Kasumi-1 (cell line): ENCODE measurements around the gene COL16A1.

Source experiments
- DNase-seq, 2 experiments: peaks; one replicate each; lab custom pipeline; 2025; lab: John Stamatoyannopoulos, UW

The COL16A1 gene

DNA sequence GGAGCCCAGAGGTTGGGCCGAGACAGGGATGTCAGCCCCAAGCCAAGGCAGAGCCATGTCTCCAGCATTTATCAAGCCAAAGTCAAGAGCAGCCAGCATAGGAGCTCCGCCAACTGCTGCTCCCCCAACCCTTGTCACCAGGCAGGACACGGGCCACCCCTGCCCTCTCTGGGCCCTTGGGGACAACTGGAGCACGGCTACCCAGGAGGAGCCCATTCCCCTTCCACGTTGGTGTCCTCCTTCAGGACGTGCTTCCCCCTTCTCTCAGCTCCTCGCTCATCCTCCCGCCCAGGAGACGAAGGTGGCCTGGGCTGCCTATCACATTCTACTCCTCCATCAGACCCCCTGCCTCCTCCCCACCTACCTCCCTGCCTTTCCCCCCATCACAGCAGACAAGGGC is 39.3 kb downstream of the COL16A1 start:
- no peak for DNase-seq

- DNase-seq, result peak in 1 of 2 experiments; percentile 25
Measured at GRCh38 chr1:31663622-31664452, 40.0 kb downstream of the COL16A1 start.

DNA sequence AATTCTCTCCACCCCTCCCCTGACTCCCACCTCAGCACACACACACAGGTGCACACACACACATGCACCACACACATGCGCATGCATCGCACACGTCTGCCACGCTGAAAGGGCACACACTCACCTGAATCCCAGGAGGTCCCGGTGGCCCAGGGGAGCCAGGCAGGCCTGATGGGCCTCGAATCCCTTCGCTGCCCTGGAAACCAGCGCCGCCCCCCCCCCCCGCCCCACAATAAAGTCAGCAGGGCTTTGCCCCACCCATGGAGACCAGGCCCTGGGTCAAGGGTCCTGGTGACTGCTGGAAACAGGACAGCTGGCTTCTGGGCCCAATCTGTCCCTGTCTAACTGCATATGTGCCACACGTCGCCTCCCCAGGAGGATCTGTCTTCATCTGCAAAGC is 41.4 kb downstream of the COL16A1 start:
- no peak for DNase-seq

- DNase-seq, result no peak
Measured at GRCh38 chr1:31661856-31662255, 42.0 kb downstream of the COL16A1 start.

DNA sequence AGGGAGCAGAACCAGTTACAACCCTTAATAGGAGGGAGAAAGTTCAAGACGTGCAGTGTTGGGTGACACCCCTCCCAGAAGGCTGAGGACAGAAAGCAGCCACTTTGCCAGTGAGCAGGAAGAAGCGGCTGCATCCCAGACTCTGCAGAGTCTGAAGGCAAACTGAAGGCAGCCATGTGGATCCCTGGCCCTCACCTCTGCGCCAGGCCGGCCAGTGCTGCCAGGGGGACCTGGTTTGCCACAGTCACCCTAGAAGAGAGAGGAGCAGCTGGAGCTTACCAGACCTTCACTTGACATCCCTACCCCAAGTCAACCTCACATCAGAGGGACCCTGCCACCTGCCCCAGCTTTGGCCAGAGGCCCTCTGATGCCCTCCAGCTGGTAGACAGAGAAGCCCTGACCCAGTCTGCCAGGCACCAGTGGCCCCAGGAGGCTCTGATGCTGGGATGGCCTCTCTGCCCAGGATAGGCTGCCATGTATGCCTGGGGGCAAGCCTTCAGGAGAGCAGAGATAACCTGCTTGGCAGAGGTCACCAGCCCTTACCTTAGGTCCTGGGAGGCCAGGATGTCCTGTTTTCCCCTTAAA is 42.9 kb downstream of the COL16A1 start:
- no peak for DNase-seq

GRCh38 chr1:31659889-31660288 is 43.9 kb downstream of the COL16A1 start:
- no peak for DNase-seq

DNA sequence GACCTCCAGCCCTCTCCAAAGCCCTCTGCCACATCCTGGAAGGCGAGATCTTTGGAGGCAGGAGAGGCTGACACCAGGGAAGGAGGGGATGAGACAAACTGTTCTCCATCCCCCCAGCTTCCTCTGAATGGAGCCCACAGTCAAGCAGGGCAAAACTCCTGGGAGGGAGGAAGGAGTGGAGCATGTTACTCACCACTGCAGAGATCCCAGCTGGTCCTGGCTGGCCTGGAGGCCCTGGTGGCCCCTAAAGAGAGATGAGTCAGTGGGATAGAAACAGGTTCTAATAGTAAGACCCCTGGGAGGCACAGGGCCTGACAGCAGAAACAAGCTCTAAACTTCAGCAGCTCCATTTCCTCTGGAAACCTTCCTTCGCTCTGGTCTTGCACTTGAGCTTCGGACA is 45.1 kb downstream of the COL16A1 start:
- DNase-seq, result no peak

DNA sequence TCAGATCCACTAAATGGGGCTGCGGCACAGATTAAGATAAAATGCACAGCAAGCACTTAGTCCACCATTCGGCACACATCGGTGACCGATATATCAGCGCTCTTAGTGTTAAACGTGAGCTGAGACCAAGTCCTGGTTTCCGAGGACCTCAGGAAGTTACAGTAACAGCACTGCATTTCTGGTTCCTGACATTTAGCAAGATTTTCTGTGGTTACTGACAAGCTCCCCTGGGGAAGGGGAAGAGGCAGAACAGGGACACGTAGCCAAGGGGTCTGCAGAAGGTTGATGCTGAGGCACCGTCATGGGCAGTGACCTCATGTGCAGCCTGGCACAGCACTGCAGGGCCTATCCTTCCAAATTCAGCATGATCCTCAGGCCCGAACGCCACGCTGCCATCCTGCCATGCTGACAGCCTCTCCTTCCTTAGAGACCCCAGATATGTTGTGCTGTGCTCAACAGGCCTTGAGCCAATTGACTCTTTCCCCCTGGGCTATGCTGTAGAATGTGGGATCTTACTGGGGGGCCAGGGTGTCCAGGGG is 45.8 kb downstream of the COL16A1 start:
- DNase-seq, result no peak

DNA sequence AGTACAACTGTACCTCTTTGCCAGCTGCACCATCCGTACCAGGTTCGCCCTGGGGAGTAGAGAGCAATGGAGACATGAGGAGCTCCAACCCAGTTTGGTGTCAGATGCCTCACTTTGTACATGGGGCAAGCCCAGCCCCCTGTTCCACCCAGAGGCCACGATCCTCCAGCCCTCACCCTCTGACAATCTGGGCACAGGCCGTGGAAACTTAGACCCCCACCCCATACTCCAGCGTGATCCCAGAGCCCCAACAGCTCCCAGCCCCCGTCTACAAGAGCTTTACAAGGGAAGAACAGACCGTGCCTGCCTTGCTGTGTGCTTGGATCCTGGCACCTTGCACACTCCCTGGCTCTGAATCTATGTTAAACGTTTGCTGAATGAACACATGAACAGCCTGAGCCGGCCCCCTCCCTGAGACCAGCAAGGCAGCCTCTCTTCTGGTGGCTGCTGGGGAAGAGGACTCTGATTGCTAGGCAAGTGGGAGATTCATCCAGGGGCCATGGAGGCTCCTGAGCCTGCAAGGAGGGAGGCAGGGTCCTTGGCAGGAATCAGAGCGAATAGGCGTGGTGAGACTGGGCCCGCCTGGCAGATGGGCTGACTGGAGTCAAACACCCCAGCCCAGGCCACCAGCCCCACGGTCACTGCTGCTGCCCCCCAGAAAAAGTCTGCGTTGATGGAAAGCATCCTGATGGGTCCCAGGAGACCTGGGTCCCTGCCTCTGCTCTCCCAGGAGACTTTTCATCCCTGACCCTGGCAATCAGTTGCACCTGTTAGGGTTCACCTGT is 46.6 kb downstream of the COL16A1 start:
- no peak for DNase-seq

DNA sequence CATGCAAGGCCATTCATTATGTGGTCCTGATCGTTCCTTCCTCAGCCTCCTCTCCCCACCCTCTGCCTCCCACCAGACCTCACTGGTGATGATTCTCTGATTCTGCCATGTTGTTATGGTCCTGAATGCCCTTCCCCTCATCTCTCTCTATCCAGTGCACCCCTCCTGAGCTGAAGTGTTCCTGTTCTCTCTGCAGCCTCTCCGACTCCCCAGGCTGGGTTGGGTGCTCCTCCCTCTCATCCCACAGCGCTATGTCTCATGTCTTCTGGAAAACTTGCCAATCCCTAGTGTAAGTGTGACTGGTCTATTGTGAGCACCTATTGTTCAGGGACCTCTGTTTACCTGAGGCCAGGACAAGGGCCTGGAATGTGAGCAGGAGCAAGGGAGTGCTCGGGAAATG is 48.1 kb downstream of the COL16A1 start:
- no peak for DNase-seq

DNA sequence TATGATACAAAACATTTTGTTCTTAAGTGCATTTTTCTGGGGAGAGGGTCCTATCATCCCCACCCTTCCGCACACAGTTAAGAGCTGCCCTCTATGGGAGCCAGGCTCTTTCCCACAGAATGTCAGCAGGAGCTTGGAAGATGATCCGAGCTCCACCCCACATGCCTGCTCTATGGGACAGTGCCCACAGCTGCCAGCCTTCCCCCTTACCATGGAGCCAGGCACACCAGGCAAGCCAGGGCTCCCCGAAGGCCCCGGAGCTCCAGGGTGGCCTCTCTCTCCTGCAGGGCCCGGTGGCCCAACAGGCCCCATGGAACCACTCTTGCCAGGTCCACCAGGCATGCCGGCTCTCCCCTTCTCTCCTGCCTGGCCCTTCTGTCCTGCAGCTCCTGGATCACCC is 48.7 kb downstream of the COL16A1 start:
- no peak for DNase-seq

- DNase-seq, result no peak
Measured at GRCh38 chr1:31654474-31654776, 49.4 kb downstream of the COL16A1 start.

GRCh38 chr1:31653717-31654473 is 49.9 kb downstream of the COL16A1 start:
- DNase-seq, result no peak

- DNase-seq, result no peak
Measured at GRCh38 chr1:31652891-31653499, 50.8 kb downstream of the COL16A1 start.

- DNase-seq, result no peak
Measured at GRCh38 chr1:31651766-31652165, 52.1 kb downstream of the COL16A1 start.

- no peak for DNase-seq
Measured at GRCh38 chr1:31651089-31651420, 52.8 kb downstream of the COL16A1 start.

- DNase-seq, result no peak
Measured at GRCh38 chr1:31650161-31651088, 53.4 kb downstream of the COL16A1 start.

DNA sequence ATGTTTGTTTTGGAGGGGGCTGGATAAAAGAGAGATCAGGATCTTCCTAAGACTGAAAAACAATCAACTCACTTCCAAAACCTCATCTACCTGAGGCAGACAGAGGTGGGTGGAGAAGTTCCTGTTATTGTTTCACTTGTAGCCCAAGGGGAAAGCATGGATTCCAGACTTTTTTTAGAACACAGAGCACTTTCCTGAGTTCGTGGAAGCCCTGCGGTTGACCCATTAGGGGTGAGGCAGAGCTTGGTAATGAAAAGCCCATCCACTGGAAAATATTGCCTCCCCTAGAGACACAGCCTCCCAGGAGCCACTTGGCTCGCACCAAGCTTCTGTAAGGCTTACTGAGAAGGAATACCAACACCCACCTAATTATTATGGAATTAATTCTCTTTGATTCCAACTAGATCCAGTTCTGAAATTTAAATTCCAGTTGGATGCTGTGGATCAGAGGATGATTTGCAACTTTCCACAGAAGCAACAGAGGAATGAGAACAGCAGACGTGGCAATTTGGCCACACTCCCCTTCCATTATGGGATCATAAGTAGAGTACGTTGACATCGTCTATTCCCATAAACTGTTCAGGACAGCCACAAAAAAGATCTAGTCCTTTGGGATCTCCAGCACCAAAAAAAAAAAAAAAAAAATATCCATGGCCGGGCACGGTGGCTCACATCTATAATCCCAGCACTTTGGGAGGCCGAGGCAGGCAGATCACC is 55.0 kb downstream of the COL16A1 start:
- DNase-seq, result no peak

DNA sequence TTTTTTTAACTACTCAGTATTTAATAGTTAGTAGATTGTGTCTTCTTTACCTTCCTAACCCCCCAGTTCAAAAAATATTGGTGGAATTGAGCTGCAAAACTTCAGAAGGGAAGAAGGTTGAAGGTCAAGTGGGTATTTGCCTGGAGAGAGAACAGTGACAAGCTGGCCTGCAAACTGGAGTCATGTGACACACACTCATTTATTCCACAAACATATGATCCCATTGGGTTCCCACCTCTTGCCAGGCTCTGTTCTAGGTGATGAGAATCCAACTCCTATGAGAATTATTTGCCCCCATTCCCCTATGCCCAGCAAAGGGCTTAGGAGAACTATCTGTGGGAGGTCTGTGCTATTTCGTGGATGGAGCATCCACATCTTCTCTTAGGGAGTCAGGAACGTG is 55.6 kb downstream of the COL16A1 start:
- DNase-seq, result no peak

- no peak for DNase-seq
Measured at GRCh38 chr1:31647106-31647505, 56.7 kb downstream of the COL16A1 start.
